Endothelial cell of umbilical vein (primary cell): ENCODE measurements around the gene VSIG10L.

Experiments used
- EZH2 ChIP-seq: IDR thresholded peaks from 2 replicates; pipeline ENCODE4 v1.6.1; 2012; ENCODE audit warnings: borderline replicate concordance, low read depth, mild to moderate bottlenecking, moderate library complexity, low read length, inconsistent platforms; ENCODE audit not compliant: severe bottlenecking
- POLR2A ChIP-seq: IDR thresholded peaks from 2 replicates; pipeline ENCODE4 v1.6.1; 2012; ENCODE audit warnings: low read depth, mild to moderate bottlenecking, control low read depth, low read length
- POLR2AphosphoS5 ChIP-seq: IDR thresholded peaks from 2 replicates; pipeline ENCODE4 v1.6.1; 2012; ENCODE audit warnings: low read depth, mild to moderate bottlenecking, control low read depth, low read length, moderate library complexity; ENCODE audit not compliant: insufficient read depth
- TF ChIP-seq, protein P1 (sequence below), 2 donors: IDR thresholded peaks; 1 replicate in 1 of 2; 2 replicates in 1 of 2; pipeline ENCODE4 v1.5.1; 2011; ENCODE audit warnings: low read length in 2 of 2, mild to moderate bottlenecking in 2 of 2, moderate library complexity in 2 of 2, control low read depth in 1 of 2, inconsistent platforms in 1 of 2, low read depth in 1 of 2; ENCODE audit not compliant: insufficient read depth in 1 of 2; ENCODE audit errors: extremely low read depth in 1 of 2
- TF ChIP-seq, protein P2 (sequence below): IDR thresholded peaks from 2 replicates; pipeline ENCODE4 v1.6.1; 2011; ENCODE audit not compliant: insufficient read depth, insufficient read length

DNA sequence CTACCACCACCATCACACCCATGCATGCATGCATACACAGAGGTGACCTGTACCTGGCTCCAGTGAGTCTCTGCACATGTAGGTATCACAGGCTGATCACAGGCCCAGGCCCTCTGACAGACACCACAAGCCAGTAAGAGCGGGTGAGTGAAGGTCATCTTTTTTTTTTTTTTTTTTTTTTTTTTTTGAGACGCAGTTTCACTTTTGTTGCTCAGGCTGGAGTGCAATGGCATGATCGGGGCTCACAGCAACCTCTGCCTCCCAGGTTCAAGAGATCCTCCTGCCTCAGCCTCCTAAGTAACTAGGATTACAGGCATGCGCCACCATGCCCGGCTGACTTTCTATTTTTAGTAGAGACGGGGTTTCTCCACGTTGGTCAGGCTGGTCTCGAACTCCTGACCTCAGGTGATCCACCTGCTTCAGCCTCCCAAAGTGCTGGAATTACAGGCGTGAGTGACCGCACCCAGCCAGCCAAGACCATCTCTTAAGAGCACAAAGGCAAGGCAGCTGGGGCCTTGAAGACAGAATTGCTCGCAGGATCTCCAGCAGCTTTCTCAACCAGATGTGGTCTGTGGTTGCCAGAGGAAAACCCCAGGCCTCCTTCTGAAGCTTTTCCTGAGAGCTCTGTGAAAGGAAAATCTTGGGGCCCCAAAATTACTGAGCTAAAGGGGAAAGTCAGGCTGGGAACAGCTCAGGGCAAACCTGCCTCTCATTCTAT, 33.7 kb upstream of the VSIG10L start:
- TF ChIP-seq, protein P1, sequence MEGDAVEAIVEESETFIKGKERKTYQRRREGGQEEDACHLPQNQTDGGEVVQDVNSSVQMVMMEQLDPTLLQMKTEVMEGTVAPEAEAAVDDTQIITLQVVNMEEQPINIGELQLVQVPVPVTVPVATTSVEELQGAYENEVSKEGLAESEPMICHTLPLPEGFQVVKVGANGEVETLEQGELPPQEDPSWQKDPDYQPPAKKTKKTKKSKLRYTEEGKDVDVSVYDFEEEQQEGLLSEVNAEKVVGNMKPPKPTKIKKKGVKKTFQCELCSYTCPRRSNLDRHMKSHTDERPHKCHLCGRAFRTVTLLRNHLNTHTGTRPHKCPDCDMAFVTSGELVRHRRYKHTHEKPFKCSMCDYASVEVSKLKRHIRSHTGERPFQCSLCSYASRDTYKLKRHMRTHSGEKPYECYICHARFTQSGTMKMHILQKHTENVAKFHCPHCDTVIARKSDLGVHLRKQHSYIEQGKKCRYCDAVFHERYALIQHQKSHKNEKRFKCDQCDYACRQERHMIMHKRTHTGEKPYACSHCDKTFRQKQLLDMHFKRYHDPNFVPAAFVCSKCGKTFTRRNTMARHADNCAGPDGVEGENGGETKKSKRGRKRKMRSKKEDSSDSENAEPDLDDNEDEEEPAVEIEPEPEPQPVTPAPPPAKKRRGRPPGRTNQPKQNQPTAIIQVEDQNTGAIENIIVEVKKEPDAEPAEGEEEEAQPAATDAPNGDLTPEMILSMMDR (IDR thresholded peaks at IDR 0.05; ENCODE audit: extremely low read depth in 1 of 2, insufficient read depth in 1 of 2, low read depth in 1 of 2, low read length in 2 of 2), result no peak
- TF ChIP-seq POLR2A (no peak), POLR2AphosphoS5 (no peak), EZH2 (no peak)
- TF ChIP-seq, protein P2, sequence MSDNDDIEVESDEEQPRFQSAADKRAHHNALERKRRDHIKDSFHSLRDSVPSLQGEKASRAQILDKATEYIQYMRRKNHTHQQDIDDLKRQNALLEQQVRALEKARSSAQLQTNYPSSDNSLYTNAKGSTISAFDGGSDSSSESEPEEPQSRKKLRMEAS, result no peak
